T-helper 1 cell treated with Interleukin-12 subunit alpha and Interleukin-12 subunit beta and Interleukin-4 antibody, amounts not matched to agents 30 ng/mL and 1 ng/mL, for 36 hours (primary cell): ENCODE data around the gene SAP30L. TPM values are rescaled to one million over a fixed set of nuclear protein-coding genes. Genes with fewer than 3 reads are reported as not detected.

Source experiments
- intact Hi-C: fragments of 100-400 bp; cut with micrococcal nuclease; formaldehyde crosslinking; loops from one replicate; pipeline ENCODE4 v1.15.1; 2024
- total RNA-seq: library from RNA; stranded (reverse); gene quantifications from 2 replicates; pipeline ENCODE4 v1.2.3, GENCODE V29; 2022

Gene SAP30L
- total RNA-seq, 1 donor from 2014 or later, result 44.1 TPM

DNA sequence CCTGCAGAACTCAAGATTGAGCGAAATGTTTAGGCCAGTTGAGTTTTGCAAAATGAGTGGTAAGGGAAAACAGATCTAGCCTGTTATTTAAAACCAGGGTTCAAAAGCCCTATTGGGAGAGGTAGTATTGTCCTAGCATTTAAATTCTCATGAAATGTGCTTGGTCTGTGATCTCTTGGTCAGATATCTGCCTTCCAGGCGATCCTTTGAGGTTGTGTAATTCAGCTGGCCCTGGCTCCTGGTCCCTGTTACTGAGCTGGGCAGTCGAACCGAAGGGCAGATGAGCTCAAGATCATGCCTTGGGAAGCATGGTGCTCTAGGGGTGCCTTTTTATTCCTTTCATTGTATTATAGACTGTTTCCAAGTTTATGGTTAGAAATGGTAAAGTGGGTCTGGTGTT is 14.4 kb downstream of the SAP30L start:
- intact Hi-C loops, result loop anchor here (10.0 kb wide), 1 partner anchor 355 kb away; no protein-coding TSS in a partner anchor

DNA sequence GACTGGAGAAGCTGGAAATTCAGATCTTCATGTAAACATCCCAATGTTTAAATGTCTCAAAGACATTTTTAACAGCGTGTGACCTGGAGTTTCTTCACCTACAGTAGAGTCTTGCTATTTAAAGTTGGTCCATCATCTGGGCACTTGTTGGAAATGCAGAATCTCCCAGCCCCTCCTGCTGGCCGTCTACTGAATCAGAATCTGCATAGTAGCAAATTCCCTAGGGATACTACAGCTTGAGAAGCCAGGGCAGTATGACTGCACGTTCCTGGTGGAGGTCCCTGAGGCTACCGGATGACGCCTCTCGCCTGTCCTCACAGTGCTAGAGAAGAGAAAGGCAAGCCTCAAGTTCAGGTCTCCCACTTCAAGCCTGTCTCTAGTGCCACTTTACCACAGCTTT is 15.7 kb downstream of the SAP30L start:
- intact Hi-C loops, result loop anchor here (10.0 kb wide), 1 partner anchor 353 kb away; no protein-coding TSS in a partner anchor

DNA sequence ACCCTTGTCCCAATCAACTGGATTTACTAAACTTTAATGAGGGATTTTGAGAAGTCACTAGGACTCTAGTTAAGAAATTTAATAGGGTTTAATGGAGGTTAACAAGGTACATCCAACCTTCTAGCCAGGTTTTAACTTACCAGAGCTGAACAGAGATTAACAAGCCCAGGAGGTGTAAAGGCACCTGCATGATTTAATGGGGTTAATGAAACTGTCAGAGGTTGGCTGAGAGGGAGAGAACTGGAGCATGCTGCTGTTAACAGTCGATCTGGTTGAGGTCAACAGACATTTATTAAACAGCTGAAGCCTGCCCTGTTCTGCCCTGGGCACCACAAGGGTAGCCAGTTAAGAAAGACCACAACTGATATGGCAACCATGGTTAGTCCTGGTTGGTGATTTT is 18.6 kb downstream of the SAP30L start:
- intact Hi-C loops, result loop anchor here (10.0 kb wide), 1 partner anchor 350 kb away; no protein-coding TSS in a partner anchor

DNA sequence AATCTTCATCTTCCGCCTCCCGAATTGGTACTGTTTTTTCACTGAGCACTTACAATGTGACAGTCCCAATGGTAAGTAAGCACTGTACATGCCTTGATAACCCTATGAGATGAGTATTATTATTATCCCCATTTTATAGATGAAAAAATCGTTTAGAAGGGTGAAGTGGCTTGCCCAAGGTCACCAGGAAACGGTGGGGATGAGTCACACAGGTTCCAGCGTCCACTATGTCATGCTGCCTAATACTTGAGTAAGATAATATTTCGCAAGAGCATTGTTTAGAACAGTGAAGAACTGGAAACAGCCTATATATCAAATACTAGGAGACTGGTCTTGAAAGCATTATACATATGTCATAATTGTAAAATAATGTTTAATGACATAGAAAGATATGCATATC is 19.4 kb downstream of the SAP30L start:
- intact Hi-C loops, result loop anchor here (10.0 kb wide), 1 partner anchor 350 kb away; no protein-coding TSS in a partner anchor

DNA sequence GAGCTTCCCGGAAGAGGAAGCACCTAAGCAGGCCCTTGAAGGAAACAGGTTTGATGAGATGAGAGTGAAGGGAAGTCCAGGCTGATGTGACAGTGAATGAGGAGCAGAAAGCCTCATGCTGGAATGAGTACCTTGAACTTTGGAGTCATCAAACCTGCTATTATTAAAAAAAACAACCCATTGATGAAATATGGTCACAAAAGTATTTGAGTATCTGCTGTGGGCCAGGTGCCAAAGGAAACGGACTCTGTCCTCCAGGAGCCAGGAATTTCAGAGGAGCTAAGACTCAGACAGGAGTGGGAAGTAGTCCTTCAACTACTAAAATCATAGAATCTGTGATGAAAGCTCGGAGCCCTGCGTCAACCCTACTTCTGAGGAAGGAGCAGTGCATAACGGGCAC is 20.4 kb downstream of the SAP30L start:
- intact Hi-C loops, result loop anchor here (10.0 kb wide), 1 partner anchor 349 kb away; no protein-coding TSS in a partner anchor

DNA sequence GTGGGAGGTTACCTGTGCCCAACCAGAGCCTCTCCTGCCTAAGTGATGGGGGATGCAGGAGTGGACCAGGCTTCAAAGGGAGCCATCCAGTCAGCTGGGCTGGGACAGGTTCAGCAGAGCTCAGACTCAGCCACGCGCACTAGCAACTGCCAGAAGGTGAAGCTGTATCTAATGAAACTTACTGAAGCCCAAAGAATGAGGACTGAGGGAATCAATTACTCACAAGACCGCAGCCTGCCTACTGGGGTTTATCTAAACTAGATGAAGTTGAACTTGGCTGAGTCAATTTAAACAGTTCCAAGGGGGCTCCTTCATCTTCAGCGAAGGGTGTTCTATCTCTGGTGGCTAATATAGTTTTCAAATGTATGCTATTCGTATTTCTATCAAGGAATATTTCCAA is 20.9 kb downstream of the SAP30L start:
- intact Hi-C loops, result loop anchor here (1.0 to 10.0 kb wide), 6 partner anchors 144 to 538 kb away; no protein-coding TSS in a partner anchor

DNA sequence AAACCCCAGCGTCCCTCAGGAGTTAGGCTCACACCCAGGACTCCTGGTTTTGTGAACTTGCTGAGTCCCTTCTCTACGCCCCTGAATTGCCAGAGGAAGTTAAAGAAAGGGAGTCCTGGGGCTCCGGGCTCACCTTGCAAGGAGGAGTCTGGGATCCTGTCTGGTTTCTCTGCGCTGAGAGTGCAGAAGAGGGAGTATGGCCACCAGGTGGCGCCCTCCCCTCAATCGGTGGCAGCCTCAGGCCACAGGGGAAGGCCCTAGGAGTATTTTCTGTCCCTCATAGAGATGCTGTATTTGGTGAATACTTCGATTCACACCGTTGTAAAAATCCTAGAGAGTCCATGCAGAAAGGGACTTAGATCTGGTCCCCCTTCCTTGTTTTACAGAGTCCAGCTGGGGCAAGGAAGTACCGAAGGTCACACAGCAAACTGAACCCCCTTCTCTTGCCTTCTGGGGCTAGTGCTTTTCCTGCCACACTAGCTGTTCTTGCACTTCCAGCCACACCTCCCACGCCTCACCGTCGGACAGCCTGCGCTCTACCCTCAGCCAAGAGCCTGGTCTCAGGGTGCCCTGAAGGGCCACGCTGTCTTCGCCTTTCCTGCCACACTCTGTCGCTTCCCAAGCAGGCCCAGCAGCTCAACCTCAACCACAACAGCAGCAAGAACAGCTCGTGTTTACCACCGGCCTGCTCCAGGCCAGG is 22.0 kb downstream of the SAP30L start:
- intact Hi-C loops, result loop anchor here (1.0 to 10.0 kb wide), 6 partner anchors 142 to 536 kb away; no protein-coding TSS in a partner anchor

DNA sequence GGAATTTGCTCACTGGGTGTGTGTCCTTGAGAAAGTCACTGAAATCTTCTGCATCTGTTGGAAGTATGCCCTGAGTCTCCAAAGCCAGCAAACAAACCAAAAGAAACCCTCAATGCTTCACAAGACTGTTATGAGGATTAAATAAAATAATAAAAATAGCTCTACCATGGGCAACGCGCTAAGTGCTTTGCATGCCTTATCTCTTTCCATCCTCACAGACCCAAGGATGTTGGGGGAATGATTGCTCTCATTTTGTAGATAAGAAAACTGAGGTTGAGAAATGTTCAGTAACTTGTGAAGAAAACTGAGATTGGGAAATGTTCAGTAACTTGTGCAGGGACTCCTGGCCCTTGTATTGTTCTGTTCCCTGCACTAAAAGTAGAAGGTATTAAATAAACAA is 24.3 kb downstream of the SAP30L start:
- intact Hi-C loops, result no loop called here

DNA sequence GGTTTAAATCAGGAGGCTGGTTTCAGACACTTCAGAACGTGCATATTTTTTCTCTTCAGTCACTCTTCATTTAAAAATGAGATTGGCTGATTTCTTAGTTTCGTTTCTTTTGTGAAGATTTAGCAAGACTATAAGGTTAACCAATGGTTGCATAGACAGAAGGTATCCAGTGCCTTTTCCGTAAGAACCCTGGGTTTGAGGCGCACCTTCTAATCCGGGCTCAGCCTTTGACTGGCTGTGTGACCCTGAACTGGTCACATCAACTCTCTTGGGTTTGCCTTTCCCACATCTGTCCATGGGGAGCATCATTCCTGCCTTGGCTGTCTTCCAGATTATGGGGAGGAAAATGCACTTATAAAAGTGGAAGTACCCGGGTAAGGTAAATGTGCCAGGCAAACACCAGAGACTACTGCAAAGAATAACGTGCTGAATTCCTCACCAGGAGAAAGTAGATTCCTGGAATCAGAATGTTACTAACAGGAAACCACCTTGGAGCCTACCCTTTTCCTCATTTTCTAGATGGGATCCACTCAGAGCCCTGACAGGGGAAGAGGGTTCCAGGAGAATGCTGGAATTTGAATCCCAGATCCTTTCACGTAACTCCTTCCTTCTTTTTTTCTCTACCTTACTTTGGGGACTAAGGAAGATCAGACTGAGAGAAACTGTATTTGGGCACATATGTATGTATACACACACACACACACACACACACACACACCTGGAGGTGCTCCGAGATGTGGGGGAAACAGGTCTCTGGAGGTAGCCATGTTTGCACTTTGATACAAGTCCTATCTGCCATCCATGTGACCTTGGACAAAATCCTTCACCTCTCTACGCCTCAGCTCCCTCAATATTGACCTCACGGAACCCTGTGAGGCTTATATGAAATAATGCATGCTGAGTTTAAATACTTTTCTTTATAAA is 25.4 kb downstream of the SAP30L start:
- intact Hi-C loops, result no loop called here

DNA sequence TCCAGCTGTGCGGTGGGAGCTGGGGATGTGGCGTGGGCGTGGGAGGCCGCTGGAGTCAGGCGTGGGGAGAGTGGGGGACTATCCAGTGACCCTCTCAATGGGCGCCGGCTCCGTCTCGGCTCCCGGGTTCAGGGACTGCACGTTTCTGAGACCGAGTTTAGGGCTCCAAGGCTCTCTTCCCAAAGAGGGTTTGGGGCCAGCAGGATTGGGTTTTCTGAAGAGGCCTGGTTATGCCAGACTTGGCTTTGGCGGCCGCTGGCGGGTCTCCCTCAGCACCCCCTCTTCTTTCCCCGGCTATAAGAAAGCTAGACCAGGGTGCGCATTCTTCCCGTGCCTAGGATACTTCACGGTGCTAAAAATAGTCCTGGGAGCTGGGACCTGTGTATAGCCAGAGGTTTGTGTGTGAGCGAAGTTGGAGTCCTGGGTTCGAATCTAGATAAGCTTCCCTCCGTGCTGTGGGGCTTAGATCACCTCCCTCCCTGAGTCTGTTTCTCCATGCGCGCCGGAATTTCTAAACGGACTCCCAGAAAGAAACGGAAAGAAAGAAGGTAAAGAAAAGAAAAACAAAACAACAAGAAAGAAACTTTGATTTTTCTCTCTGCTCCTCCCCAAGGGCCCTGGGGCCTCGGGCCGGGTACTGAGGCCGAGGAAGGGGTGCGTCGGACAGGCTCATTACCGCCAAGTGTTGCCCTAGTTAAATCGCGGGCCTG is 27.2 kb downstream of the SAP30L start:
- intact Hi-C loops, result no loop called here

DNA sequence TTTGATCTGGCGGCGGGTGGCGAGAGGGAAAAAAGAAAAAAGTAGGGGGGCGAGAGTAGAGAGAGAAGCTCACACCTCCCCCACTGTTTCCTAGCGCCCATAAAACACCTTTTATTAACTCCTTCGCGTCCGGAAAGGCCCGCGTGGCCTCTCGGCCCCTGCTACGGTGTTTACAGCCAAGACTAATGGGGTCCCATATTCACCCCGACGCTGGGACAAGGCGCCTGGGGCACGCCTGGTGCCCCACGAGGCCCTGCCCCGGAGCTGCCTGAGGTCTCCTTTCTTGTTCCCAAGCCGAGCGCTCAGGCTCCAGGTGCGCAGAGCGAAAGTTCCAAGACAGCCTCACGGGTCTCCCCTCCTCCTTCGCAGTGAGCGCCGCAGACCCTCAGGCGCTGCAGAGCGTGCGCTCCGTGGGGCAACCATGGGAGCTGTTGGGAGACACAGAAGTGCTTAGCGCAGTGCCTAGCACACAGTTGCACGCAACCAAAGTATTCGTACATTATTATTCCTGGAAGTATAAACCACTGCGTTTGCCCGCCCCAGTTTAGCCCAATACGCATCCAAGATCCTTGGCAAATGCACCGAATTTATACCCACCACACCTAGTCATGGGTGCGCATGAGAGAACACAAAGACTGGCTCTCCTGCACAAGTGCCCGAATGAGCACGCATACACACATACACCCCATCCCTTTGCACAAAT is 27.9 kb downstream of the SAP30L start:
- intact Hi-C loops, result loop anchor here (1.0 kb wide), 1 partner anchor 9 kb away; no protein-coding TSS in a partner anchor

DNA sequence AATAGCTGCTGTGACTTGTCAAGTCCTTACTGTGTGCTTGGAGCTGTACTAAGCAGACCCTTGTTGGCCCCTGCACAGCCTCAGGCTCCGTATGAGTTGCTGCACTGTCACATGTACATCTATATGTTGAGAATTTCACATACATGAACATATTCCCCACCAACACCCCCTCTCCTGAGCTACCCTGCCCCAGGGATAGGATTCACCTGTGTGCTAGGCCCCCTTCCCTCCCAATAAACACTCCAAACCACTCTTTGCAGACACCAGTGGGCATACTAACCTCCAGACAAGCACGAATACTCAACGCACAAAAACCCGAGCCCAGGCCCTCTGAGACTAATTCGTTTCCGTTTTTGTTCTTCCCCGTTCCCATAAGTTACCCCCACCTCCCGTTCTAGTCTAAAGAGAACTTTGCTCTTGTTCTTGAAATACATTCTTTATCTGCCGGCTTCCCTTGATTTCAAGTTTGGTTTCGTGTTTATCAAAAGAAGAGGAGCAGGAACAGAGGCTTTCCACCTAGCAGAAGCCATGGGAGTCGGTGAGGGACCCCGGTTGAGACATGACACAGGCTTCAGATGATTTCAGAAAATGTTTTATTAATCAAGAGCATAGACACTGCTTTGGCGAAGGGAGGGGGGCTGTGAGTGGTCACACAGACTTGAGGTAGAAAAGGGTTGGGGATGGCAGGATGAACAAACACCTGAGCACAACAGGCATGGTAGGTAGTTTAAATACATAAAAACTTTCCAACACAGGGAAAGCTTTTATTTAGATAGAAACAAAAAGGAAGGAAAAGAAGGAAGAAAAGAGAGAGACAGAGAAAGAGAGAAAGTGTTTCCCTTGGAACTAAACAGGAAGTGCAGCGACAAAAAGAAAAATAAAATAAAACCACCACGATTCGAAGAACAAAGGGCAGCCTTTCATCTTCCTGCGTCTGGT is 28.9 kb downstream of the SAP30L start:
- intact Hi-C loops, result loop anchor here (1.0 kb wide), 1 partner anchor 8 kb away; no protein-coding TSS in a partner anchor

DNA sequence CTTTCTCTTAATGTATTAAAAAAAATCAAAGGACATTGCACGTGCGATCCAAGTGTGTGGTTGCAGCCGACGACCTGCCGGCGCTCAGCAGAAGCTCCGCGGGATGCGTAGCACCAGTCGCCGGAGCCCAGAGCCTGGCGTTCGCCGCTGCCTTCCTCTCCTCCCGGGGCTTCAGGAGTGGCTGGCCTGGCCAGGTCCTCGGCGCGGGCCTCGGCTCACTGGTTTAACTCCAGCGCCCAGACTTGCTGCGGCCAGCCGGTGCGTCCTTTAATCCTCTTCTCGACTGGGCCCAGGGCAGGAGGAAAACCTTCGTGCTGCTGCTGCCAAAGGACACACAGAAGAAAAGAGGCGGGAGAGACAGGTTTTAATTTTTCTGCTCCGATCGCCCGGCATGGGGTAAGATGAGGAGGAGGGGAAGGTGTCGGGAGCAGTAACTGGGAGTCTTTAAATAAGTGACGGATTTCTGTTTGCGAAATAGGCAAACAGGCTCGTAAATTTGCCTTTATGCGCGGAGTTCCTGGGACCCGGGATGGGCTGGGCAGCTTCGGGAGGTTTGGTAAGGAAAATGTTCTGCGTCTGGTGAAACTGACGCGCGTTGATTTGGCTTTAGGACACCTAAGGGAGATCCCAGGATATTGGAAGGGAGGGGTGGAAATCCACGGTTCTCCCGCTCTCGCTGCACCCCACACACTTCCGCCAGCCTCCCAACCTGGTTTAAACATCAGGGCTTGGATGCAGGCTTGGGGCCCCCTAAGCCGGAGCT is 30.0 kb downstream of the SAP30L start:
- intact Hi-C loops, result no loop called here

DNA sequence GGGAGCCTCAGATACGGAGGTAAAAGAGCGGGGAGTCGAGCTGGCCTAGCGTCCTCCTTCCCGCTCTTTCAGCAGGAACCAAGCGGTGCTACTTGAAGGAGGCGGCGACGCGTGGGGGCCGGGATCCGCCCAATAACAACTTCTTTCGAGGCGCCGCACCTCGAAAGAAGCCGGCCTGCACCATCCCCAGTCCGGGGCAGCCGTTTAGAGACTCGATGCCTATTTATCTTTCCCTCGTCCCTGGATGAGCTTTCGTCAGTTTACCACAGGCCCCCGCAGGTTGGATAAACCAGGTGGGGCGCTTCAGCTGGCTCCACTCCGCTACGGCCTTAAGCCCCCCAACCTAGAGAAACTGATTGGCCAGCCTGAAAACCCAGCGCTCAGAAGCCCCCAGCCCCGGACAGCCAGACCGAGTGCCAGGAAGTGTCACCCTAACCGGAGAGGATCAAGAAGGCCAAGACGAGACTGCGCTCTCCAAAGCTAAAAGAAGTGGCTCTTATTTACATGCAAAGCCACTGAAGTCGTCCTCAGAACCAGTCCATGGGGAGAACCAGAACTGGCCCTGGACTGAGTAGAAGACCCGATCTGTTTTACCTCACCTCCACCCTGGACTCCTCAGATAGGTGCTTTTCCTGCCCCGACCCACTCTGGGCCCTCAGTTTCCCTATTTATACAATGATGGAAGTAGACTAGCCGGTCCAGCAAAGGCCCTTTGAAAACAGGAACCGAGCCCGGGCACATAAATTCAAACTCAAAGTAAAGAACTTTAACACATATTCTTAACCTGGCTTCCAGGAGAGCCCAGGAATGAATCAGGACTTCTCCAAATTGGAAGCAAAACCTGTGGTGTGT is 30.8 kb downstream of the SAP30L start:
- intact Hi-C loops, result no loop called here

DNA sequence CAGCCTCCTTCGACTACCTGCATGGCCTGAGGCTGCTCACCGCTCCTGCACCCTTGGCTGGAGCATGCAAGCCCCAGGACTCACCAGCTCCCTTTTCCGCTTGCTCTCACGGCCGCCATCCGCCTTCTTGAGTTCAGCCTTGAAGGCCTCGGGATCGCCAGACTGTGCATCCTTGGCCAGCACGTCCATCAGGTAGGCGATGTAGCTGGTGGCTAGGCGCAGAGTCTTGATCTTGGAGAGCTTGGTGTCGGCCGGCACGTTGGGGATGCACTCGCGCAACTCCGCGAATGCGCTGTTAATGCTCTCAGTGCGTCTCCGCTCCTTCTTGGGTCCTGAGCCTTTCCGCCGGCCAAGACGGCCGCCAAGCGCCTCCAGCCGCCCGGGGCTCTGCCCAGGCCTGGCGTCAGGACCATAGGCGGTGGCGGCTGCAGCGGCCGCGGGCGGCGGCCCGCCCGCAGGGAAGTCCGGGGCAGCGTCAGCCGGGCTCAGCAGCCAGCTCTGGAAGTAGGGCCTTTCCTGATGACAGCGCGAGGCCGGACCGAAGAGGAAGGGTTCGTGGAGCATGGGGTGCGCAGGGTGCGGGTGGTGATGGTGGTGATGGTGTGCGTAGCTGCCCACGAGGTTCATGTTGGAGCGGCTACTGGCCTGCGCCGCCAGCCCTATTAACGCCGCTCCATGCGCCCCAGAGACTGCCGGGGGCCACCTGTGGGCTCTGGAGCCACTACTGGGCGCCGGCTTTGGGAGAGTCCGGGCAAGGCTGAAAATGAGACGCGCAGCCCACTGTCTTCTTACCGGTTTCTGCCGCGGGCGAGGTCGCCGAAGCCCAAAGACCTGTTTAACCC is 31.8 kb downstream of the SAP30L start:
- intact Hi-C loops, result no loop called here

DNA sequence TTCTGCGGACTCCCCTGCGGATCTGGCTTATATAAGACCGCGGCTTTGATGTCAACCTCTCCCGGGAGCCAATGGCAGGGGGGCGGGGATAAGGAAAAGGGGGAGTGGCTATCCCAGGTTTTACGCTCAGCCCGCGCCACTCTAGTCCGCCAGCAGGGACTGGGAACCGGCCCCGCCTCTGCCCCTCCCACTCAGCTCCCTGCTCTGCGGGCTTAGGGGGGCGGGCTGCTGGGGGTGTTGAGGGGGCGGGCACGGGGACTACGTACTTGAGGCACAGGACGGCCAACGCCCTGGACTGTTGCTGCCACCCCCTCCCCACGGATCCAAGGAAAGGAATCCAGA is 32.4 kb downstream of the SAP30L start, which contains the start of gene HAND1:
TSS of gene HAND1 (minus strand) at position 4 of the 342 bp plus-strand sequence. CDS start 219 bp downstream, outside the sequence.
- intact Hi-C loops, result no loop called here

DNA sequence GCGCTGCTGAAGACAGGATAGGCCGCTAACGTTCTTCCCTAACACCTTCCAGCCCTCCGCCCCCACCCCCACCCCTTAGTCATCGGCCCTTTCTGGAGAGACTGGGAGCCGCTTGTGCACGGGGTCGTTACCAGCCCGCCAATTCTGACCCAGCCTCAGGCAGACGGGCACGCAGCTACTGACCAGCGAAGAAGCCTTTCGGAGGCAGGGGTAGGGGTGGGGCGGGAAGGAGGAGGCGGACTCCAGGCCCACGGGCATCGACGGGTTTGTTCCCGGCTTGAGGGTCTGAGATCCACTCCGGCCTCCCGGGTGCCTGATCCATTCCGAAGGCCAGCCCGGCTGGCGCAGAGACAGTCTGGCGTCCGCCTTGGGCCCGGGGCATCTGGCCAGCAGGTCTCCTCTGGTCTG is 33.0 kb downstream of the SAP30L start:
- intact Hi-C loops, result no loop called here
